Nephron (organoid): Measurements from ENCODE around the gene C1QB.

Experiments
- H3K27ac Mint-ChIP-seq, 3 experiments: 2 replicates each; pipeline ENCODE4 v1.8.0; 2020; ENCODE audit warnings: mixed read lengths in 3 of 3, mild to moderate bottlenecking in 2 of 3, moderate library complexity in 1 of 3
- H3K27me3 Mint-ChIP-seq: 2 replicates; pipeline ENCODE4 v1.8.0; 2021; ENCODE audit warnings: low read depth, mild to moderate bottlenecking, moderate library complexity, mixed read lengths
- H3K36me3 Mint-ChIP-seq: 2 replicates; pipeline ENCODE4 v1.8.0; 2020; ENCODE audit warnings: low read depth, mixed read lengths
- H3K4me1 Mint-ChIP-seq: 2 replicates; pipeline ENCODE4 v1.8.0; 2020; ENCODE audit warnings: mixed read lengths
- H3K4me3 Mint-ChIP-seq, 3 experiments: 2 replicates each; pipeline ENCODE4 v1.8.0; 2020; ENCODE audit warnings: mild to moderate bottlenecking in 3 of 3, mixed read lengths in 3 of 3, moderate library complexity in 2 of 3
- H3K9me3 Mint-ChIP-seq: 2 replicates; pipeline ENCODE4 v1.8.0; 2020; ENCODE audit warnings: mixed read lengths
- CTCF ChIP-seq, 3 experiments: fragments of 200-600 bp; sonication (generic); IDR thresholded peaks; one replicate each; pipeline ENCODE4 v1.5.0; 2021; ENCODE audit warnings: antibody characterized with exemption in 3 of 3; ENCODE audit not compliant: unreplicated experiment in 3 of 3

C1QB gene

DNA sequence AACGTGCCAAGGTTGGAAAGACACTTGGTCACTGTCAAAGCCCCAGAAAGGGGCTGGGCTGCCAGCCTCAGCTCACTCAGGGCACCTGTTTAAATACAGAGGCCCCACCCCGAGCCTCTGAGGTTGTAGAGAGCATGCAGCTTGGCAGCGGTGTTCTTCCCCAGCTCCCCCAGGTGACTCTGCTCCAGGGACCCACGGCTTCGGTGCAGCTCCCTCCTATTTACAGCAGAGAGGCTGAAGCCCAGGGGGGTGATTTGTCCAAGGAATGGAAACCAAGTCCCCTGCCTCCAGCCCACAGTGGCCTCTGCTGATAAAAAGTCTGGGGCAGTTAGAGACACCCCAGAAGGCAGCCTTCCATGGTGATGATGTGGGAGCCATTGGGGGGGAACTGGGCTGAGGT is 25.7 kb upstream of the C1QB start:
- Mint-ChIP-seq H3K4me3 (no peak overlapping the region), H3K9me3 (peaks cover 3% of the 10 kb centered on the region), H3K27ac (no peak overlapping the region), H3K27me3 (peaks cover 94% of the 10 kb centered on the region), H3K4me1 (no peaks in the 10 kb centered on the region), H3K36me3 (no peaks in the 10 kb centered on the region)
- TF ChIP-seq CTCF (IDR thresholded peaks at IDR 0.05; ENCODE audit: unreplicated experiment in 3 of 3) = no peak

DNA sequence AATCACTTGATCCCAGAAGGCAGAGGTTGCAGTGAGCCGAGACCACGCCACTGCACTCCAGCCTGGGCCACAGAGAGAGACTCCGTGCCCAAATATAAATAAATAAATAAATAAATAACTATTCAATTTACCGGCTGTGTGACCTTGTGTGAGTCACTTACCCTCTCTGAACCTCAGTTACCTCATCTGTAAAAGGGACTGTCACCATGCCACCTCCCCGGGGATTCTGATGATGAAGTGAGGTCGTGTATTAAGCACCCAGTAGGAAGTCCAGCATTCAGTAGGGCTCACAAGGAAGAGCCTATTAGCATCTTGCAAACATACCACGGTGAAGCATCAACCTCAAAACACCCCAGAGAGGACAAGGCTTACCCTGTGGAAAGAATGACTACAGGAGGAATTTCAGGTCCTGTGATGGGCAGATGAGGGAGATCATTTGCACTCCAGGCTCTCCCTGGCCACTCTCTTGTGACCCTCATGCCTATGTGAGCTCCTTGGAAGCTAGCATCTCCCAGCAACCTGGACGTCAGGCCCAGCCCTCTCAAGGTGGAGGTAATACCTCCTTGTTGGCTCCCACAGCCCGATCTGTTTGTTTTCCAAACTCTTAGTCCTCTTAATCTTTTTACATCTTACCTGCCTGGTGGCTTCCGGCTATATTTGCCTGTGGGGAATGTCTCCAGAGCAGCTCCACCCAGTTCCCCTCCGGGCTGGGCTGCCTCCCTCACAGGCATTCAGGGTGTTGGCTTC is 24.2 kb upstream of the C1QB start:
- Mint-ChIP-seq H3K27ac (no peak overlapping the region), H3K27me3 (peaks cover 87% of the 10 kb centered on the region), H3K36me3 (no peaks in the 10 kb centered on the region), H3K9me3 (peaks cover 3% of the 10 kb centered on the region), H3K4me1 (no peaks in the 10 kb centered on the region), H3K4me3 (no peak overlapping the region)
- no peak for TF ChIP-seq CTCF (IDR thresholded peaks at IDR 0.05; ENCODE audit: unreplicated experiment in 3 of 3)

DNA sequence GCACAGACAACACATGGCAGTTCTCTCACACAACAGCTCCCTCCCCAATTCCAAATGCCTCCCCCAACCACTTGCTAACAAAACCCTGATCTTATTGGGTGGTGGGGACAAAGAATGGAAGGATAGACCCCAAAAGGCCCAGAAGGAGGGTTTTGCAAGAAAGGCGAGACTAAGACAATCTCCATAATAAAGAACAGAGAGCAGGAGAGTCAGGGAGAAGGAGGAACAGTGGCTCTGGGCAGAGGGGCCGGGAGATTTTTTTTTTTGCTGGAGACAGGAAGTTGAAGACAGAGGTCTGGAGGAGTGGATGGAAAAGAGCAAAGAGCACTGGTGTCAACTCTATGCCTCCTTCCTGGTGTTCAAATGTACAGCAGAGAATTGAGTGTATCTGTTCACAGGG is 23.1 kb upstream of the C1QB start:
- Mint-ChIP-seq H3K27ac (no peak overlapping the region), H3K4me1 (no peaks in the 10 kb centered on the region), H3K27me3 (peaks cover 81% of the 10 kb centered on the region), H3K36me3 (no peaks in the 10 kb centered on the region), H3K9me3 (peaks cover 3% of the 10 kb centered on the region), H3K4me3 (no peak overlapping the region)
- TF ChIP-seq CTCF (IDR thresholded peaks at IDR 0.05; ENCODE audit: unreplicated experiment in 3 of 3) = no peak

- peaks cover 54% of the 10 kb centered on the region for H3K27me3 Mint-ChIP-seq
- no peaks in the 10 kb centered on the region for H3K9me3 Mint-ChIP-seq
- H3K4me3 Mint-ChIP-seq = no peak overlapping the region
- no peak overlapping the region for H3K27ac Mint-ChIP-seq
- peaks cover 5% of the 10 kb centered on the region for H3K4me1 Mint-ChIP-seq
- TF ChIP-seq CTCF (IDR thresholded peaks at IDR 0.05; ENCODE audit: unreplicated experiment in 3 of 3) = no peak
- no peaks in the 10 kb centered on the region for H3K36me3 Mint-ChIP-seq
These were observed 19.2 kb upstream of the C1QB start for GRCh38 chr1:22633697-22634463.

GRCh38 chr1:22635436-22635835 is 17.6 kb upstream of the C1QB start:
- Mint-ChIP-seq H3K4me3 (no peak overlapping the region), H3K27ac (no peak overlapping the region), H3K36me3 (no peaks in the 10 kb centered on the region), H3K9me3 (no peaks in the 10 kb centered on the region), H3K27me3 (peaks cover 39% of the 10 kb centered on the region), H3K4me1 (peaks cover 5% of the 10 kb centered on the region)
- TF ChIP-seq CTCF (IDR thresholded peaks at IDR 0.05; ENCODE audit: unreplicated experiment in 3 of 3) = no peak
